Stimulated activated CD4-positive, alpha-beta T cell treated with anti-CD3 and anti-CD28 coated beads, TNF-alpha, amount 100 ng/mL, for 4 hours (primary cell): ENCODE data around the gene FCER1G.

ENCODE experiments used
- DNase-seq, 3 experiments: peaks; one replicate each; pipeline ENCODE4 v3.0.0-alpha.2; 2020; ENCODE audit warnings: low read depth in 3 of 3

Gene FCER1G

DNA sequence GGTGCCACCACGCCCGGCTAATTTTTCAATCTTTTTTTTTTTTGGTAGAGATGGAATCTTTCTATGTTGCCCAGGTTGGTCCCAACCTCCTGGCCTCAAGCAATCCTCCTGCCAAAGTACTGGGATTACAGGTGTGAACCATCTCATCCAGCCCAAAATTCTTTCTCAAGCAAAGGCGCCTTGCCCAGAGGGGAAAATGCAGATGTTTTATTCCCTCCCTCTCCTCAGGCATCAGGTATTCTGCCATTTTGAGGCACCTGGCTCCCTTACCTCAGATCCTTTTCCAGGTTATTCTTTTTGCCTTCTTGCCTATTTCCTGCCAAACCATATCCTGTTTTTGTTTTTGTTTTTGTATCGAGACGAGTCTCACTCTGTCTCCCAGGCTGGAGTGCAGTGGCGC, 26.7 kb upstream of the FCER1G start:
- no peak for DNase-seq

DNA sequence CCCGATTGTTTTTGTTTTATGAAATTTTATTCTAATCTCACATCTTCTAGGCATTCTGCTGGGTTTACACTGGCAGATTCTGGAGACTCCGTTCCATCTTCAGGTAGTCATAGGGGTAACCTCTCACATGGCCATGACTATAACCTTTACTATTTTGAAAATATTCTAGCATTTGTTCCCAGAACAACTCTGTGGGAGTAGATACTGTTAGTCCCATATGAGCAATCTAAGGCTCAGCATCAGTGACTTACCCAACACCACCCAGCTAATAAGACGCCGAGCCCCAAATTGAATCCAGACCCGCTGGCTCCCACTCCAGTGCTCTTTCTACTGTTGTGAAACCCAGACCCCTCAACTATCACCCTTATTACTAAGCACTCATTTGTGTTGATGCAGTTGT, 26.1 kb upstream of the FCER1G start:
- DNase-seq, result no peak

DNA sequence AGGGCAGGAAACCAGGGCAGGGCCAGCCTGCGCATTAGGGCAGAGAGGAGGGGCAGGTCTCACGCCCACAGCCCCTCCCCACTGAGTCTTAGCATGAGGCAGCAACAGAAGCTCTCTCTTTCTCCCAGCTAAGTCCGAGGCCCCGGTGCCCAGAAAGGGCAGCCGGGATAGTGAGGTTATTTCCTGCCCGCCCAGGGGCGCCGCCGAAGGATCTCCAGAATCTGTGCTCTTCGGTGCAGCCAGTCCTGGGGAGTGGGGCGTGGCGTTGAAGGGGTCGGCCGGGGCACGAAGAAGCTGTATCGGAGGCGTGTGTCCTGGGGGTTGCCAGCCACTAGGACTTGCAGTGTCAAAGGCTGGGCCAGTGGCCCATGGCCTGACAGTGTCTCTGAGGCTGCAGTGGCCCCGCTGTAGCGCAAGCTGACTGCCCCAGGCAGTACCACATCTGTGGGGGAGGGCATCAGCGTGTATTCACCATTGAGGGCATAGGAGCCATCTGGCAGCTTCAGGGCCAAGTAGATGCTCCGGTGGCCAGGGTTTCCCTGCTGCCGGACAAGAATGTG, 24.1 kb upstream of the FCER1G start:
- no peak for DNase-seq

DNA sequence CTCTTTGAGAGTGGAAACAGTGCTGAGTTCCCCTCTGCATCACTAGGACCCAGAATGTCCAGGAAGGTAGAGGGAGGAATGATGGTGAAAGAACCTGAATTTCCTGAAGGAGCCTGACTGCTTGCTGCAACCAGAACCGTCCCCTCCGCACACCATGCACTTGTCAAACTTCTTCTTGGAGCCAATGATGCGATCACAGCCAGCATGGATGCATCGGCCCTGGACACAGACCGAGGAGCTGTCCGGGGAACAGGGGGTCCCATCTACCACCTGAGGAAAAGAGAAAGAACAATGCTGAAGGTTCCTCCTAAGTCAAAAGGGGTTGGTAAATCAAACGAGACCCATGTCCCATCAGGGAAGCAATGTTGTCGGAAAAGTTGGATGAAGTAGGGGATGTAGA, 23.1 kb upstream of the FCER1G start:
- DNase-seq, result no peak

DNA sequence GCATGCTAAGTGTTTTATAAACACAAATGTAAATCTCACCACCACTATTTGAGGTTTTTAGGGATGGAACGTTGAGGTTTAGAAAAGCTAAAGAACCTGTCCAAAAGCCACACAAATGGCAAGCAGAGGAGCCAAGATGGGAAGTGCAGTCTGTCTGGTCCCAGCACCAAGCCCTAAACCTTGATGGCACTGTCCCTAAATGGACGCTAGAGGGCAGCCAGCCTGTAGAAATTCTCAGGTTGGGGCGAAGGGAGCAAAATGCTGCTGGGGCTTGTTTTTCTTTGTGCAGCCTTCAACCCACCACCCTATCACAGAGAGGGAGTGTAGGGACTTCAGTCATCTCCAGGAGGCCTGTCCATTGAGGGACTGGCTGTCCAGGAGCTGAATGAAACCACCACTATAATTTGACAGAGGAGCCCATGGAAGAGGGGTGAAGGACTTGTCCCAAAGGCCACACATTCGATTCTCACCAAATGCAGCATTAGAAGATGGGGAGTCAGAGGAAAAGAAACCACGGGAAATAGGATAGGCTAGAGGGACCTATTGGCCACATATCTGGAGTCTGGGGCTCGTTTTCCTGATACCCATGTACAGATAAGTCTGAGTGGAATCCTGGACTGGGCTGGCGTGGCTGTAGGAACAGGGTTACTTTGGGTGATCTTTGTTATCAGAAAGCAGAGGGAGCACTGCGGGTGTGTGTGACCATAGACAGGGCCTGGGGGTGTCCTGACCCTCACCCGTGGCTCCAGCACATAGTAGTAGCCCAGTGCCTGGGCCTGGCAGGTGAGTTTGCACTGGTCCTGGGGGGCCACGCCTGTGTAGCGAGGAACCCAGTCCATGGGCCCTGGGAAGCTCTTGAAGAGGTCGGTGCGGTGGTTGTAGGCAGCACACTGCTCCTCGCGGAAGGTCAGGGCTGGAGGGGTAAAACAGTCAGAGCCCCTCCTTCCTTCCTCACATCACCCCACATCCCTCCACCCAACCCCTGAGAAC, 22.3 kb upstream of the FCER1G start:
- peak; percentile 28 to 51 (median 39) for DNase-seq

DNA sequence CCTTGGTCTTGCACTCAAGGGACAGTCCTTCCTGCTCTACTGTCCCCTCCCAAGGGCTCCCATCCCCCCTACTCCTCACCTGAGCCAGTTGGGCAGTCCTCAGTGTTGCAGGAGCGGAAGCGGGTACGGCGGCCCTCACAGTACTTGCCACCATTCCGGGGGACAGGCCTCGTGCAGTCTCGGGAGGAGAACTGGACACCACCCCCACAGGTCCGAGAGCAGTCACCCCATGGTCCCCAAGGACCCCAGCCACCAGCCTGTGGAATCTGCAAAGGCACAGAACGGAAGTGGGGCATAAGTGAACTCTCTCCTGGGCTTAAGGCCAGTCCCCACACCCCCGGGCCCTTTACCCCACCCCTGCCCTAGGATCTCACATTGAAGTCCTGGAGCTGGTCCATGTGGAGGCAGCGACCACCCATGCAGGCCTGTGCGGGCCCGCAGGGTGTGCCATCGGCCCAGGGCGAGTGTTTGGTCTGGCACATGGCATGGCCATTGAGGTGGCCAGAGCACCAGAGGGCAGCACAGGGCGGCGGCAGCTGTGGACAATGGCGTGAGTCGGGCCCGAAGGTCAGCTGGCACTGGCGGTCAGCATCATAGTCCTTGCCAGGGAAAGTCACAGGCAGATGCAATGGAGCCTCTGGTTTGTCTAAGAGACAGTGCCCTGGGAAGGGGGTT, 21.4 kb upstream of the FCER1G start:
- DNase-seq, result no peak

DNA sequence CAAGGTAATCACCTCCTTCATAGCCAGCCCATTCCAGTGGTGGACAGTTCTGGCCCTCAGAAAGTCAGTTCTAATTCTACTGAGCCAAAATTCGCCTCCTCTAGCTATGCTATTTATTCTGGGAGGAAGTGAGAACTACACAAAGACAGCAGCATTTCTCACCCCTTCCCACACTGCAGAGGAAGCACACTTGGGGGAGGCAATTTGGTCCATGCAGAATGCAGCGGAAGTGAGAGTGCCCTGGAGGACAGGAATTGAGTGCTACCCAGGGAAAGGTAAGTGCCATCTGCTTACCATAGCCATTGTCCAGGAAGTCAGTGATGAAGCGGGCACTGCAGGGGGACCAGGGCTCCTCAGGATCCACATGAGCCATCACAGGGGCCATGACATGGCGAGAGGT, 19.9 kb upstream of the FCER1G start:
- DNase-seq, result no peak

DNA sequence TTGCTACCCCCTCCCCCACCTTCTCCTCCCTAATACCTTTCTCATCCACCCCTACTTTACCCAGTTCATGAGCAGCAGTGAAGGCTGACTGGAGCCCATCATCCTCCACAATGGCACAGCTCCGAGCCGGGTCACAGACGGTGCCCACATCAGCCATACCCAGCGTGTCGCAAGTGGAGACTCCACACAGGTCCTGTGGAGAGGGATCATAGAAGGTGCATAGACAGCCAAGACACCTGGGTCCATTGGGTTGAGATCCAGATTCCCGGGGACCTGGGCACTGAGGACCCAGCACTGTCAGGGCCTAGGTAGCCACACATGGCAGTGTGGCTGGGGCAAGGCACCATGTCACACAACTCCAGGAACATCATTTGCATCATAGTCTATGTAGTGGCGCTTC, 19.0 kb upstream of the FCER1G start:
- no peak for DNase-seq

DNA sequence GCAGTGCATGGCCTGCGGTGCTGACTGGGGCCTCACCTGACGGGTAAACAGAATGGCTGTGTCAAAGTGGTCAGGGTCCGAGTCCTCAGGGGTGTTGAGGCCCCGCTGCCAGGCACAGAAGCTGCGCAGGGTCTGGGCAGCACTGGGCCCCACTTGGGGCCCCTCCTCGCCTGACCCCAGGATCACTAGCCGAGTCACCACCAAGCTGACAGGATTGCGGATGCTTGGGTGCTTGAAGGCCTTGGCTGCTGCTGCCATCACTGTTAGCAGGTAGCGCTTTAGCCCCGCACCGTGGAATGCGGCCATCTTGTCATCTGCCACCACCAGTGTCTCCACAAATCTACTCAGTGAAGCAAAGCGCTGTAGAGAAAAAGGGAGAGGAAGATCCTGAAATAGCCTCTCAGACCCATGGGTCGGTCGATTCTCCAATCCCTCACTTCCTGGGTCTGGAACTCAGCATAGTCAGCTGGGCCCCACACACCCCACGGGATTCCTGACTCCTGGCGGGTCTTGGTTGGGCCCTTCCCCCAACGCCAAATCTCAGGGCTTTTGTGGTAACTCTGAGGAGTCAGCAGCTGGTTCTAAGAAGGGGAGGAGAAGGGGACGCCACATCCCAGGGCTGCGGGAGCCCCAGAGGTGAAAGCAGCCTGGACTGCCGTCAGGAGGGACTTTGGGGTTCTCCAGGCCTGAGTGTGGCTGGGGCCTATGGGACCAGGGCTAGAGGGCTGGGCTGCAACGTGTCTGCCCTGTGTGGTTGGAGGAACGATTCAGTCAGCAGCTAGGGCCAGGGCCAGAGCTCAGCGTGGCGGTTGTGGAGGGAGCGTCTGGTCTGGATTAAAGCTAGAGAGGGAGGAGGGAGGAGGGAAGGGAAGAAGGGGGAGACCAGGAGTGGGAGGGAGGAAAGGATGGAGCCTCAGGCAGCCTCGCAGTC, 18.3 kb upstream of the FCER1G start:
- no peak for DNase-seq

DNA sequence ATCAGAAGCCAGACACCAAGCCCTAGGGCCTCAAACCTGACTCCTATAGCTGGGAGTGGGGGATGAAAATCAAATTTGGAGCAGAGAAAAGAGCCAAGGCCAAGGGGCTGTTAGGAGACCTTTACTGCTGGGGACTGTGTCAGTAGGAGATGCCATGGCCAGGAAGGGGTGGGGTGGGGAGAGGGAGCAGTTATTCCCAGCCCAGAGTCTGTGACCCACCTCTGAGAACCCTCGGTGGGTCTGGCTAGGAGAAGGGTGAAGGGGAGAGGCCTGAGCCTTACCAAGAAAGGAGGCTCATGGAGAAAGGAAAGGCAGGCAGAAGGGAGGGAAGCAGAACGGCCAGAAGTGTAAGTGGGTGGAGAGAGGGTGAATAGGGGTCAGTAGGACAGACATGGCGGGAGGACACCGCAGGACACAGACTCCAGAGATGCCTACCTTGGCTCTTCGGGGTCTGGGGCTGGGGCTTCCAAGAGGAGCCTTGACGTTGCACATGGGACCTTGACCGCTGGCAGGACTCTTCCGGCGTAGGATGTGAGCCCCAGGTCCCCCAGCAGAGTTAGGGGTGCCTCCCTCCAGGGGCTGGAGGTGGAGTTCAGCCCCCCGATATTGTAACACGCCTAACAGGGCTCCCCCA, 17.4 kb upstream of the FCER1G start:
- DNase-seq, result no peak

DNA sequence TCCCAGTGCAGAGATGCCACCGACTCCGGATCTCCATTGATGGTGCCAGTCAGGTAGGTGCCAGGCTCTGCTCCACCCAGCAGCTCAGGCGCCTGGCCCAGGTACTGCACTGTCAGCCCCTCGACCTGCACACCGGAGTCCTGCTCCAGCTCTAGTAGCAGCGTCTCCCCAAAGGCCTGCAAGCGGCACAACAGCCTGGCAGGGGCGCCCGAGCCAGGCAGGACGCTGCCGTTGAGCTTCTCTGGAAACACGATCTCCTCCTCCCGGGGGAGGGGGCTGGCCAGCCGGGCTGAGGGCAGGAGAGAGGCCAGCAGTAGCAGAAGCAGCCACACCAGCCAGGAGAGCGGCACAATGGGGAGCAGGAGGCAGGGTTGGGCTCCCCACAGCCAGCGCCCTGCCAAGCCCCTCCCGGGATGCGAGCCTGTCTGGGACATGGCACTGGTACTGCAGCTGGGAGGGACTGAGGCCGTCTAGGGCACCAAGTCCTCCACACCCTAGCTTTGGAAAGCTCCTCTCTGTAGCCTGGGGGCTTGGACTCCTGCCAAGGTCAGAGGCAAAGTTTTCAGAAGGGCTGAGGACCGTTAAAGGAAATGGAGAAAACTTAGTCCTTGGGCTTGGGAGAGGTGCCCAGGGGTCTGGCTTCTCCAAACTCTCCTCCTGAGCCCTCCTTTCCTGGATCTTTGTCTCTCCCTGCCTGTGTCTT, 16.8 kb upstream of the FCER1G start:
- DNase-seq, result no peak

DNA sequence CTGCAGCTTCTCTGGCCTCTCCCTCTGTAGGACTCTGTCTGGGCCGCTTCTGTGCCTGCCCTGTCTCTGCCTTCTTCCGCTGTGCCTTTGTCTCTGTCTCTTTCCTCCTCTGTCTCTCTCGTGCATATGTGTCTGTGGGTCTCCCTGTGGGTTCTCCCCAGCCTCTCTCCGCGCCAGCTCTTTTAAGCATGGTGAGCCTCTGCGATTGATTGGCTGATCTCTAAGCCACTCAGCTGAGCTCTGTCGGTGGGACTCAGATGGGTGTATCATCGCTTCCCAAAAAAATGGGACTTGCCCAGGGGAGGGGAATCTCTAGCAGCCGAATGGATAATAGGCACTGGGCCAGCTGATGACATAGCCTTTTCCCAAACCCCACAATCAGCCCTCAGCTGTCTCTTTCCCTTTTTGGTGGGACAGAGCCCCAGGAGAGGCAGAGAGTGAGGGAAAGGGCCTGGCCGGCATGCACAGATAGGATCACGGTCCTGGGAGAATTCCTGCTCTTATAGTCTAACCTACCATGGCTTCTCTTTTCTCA, 16.1 kb upstream of the FCER1G start, which contains the start of gene ADAMTS4:
Gene ADAMTS4 (minus strand): TSS at position 158 of the 535 bp plus-strand sequence. CDS start 427 bp downstream, outside the sequence.
- DNase-seq, result no peak

DNA sequence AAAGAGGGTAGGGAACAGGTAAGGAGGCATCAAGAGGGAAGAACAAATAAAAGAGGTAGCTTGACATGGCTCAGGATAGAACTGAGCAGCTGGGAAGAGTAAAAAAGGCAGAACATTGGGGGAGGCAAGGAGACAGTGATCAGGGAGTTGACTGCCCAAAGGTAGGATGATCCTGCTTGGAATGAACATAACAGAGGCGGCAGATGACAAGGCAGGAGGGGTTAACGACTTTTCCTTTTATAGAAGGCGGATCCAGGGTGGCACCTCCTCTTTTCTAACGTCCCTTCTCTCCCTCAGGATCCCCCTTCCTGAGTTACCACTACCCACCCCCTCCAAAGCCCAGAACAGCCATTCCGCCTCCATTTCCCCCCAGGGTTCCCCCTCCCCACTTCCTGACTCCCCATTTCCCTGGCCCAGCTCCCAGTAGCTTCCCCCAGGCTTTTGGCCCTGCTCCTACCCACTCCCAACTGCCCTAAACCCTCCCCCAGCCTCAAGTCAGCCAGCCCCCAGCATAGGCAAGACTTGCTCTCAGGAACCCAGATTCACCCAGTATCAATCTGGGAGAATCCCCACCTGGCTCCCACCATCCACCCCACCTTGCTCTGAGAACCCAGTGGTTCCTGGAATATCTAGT, 15.5 kb upstream of the FCER1G start:
- DNase-seq, result no peak

DNA sequence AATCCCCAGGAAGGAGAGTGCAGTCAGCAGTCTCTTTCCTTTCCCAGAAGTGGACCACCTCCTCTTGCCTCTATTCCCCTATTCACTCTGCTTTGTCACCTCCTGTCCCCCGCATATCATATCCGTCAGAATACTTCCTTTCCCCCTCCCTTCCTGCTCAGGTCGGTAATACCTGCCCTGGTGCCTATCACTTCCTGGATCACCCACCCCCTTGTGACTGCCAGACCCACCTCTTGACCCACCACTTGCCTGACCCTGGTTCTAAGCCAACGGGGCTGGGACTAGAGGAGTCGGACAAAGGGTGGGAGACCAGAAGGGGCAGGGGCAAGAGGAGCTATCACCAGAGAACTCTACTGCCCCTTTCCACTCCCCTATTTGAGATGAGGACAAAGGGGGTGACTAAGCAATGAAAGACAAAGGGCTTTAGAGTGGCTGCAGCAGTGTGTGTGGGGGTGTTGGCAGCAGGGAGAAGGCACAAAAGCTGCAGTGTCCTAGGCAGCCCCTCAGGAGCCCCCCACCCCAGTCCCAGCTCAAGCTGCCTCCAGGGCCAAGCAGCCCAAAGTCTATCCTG, 14.6 kb upstream of the FCER1G start:
- DNase-seq, result no peak

DNA sequence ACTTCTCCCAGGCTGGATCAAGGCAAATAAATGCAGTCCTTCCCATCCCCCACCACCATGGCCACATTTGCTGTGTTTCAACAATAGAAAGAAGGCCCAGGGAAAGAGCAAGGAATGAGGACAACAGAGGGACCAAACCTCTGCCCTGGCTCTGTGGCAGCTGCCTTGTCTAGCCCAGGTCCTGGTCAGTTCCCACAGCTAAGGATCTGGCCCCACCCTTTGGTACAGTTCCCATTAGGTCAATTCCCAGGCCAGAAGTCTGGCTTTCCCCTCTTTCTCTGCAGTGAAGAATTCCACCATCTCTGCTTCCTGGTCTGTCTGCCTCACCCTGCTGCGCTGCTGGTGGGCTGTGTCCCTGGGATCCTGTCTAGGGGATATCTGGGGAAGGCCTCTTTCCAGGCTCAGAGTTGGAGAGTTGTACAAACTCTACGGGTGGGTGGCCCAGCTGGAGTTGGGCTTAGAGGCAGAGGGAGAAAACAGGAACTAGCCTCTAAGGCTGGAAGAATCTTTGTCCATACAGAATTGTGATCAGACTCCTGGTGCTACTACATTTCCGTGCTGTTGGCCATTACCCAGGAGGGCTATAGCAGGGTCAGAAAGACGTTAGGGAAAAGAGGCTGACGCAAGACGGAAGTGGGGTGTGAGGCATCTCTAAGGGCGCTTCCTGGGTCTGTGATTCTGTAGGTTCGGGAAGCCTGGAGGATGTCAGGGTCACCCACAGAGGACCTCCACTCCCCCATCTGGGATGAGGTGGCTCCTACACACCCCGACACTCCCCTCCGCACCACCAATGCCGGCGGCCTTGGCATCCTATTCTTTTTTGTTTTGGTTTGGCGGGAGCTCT, 13.9 kb upstream of the FCER1G start:
- no peak for DNase-seq

DNA sequence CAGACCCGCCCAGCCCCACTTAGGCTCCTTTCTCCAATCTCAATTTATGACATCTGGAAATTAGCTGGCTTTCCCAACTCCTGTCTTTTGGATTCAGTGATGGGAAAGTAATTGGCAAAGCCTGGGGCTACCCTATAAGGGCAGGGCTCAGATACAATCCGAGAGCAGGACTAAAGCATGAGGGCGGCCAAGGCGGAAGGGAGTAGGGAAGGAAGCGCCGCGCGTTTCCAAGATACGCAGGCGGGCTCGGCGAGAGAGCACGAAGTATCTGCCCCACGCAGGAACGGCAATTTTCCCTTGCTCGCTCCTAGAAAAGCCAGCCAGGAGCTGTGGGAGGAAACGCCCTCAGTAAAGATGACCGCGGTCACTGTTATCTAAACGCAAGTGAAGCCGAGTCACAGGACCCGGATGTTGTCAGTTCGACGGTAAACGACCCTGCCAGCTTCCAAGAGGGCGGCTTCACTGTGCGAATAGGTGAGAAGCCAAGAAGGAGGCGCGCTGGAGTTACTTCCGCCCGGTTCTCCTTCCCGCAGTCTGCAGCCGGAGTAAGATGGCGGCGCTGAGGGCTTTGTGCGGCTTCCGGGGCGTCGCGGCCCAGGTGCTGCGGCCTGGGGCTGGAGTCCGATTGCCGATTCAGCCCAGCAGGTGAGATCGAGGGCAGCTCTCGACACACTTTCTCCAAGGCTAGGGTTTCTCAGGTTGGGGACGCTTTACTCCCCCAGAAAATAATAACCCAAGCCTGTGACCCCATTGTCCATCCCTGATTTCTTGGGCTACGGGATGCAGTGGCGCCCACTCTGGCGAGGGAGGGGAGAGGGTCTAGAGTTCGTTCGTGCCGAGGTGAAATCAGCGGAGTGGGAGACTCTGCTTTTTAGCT, 13.0 kb upstream of the FCER1G start, which contains the start of gene NDUFS2:
Gene NDUFS2 (plus strand): TSS at position 532 of the 877 bp plus-strand sequence. CDS start 19 bp downstream, at position 551.
- DNase-seq, result peak; percentile 75 to 93 (median 89)
